Measurements from ENCODE around the gene INPP4B. TPM values are rescaled to one million over a fixed set of nuclear protein-coding genes. Genes with fewer than 3 reads are reported as not detected.

Gene INPP4B
- total and polyA plus RNA-seq, 2 of the 4 experiments (the other 2 are of a cell fraction) = 1.8 to 14.0 TPM

DNA sequence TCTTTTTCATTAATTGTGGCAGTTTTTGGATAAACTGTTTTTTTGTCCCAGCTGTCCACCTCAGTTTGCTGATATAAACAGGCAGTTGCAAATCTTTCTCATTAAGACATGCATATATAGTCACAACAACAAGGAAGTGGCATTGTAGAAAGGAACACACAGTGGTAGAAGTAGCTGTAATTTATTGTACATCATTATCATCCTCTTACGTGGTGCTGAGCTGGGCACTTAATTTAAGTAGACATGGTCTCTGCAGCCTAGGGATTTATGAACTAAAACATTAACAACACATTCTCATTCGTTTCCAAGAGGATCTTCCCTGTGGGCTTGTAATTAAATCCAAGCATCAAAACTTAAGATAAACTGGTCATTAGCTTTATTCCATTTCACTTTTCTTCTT is 500.2 kb downstream of the INPP4B start:
- H3K27ac ChIP-seq (ENCODE audit: insufficient read depth, low read length) = no peak overlapping the region
- H4K91ac ChIP-seq (ENCODE audit: insufficient read depth, low read depth, low read length) = no peak overlapping the region
- no peak overlapping the region for H3K56ac ChIP-seq (ENCODE audit: extremely low read depth, insufficient read depth, low read length)
- CTCF ChIA-PET = no interaction called here
- H2BK120ac ChIP-seq (ENCODE audit: low read depth, low read length) = no peak overlapping the region
- H3K23ac ChIP-seq (ENCODE audit: low read depth, low read length) = no peak overlapping the region
- no peak overlapping the region for H2BK5ac ChIP-seq (ENCODE audit: low read depth, low read length, poor library complexity, severe bottlenecking)
- no peaks in the 10 kb centered on the region for H3K9me3 ChIP-seq (ENCODE audit: control insufficient read depth, insufficient read depth, low read length)
- H3K14ac ChIP-seq (replicated peaks; ENCODE audit: low read depth, low read length) = no peak overlapping the region
- no peak for ATAC-seq (ENCODE audit: low read depth)
- no peak overlapping the region for H3K9ac ChIP-seq (ENCODE audit: low read depth, low read length)
- no peak overlapping the region for H4K8ac ChIP-seq (ENCODE audit: low read depth in 2 of 2, low read length in 2 of 2)
- POLR2A ChIA-PET (ENCODE audit: unreplicated experiment) = no interaction called here
- no peak for TF ChIP-seq CHD1 (IDR thresholded peaks at IDR 0.05; ENCODE audit: low read depth, low read length)
- no peak for TF ChIP-seq MAZ (IDR thresholded peaks at IDR 0.05; ENCODE audit: borderline replicate concordance, low read depth, low read length)
- no peak for TF ChIP-seq POLR2A (IDR thresholded peaks at IDR 0.05; ENCODE audit: low read depth, low read length)
- TF ChIP-seq, protein P1, sequence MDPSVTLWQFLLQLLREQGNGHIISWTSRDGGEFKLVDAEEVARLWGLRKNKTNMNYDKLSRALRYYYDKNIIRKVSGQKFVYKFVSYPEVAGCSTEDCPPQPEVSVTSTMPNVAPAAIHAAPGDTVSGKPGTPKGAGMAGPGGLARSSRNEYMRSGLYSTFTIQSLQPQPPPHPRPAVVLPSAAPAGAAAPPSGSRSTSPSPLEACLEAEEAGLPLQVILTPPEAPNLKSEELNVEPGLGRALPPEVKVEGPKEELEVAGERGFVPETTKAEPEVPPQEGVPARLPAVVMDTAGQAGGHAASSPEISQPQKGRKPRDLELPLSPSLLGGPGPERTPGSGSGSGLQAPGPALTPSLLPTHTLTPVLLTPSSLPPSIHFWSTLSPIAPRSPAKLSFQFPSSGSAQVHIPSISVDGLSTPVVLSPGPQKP (IDR thresholded peaks at IDR 0.05; ENCODE audit: borderline replicate concordance, low read depth, low read length) = no peak
- TF ChIP-seq FOS (IDR thresholded peaks at IDR 0.05; ENCODE audit: low read depth, low read length) = no peak
- TF ChIP-seq RCOR1 (IDR thresholded peaks at IDR 0.05; ENCODE audit: insufficient replicate concordance, low read length) = no peak
- no peak for TF ChIP-seq MAFK (IDR thresholded peaks at IDR 0.05; ENCODE audit: low read depth, low read length)
- TF ChIP-seq NFE2L2 (IDR thresholded peaks at IDR 0.05; ENCODE audit: low read depth, low read length) = no peak
- TF ChIP-seq RFX5 (IDR thresholded peaks at IDR 0.05; ENCODE audit: low read depth, low read length) = no peak
- DNase-seq = no peak
- no peak overlapping the region for H3K18ac ChIP-seq (ENCODE audit: low read depth, low read length)
- no peak overlapping the region for H3K4me3 ChIP-seq (ENCODE audit: insufficient read depth, low read depth, low read length)
- no peak overlapping the region for H3K4me2 ChIP-seq (ENCODE audit: low read depth, low read length)
- WGBS, 2 experiments (ENCODE audit: extremely low coverage in 2 of 2, insufficient read length in 1 of 2) = no CpG with 5 or more reads among the region's 2 CpGs
- in situ Hi-C loops (cut with MboI; ENCODE audit: low sequenced_read_pairs) (no loop called here), dilution Hi-C loops (cut with HindIII; ENCODE audit: low sequenced_read_pairs, unreplicated experiment) (no loop called here), intact Hi-C loops (cut with micrococcal nuclease) (loop anchor here (10.0 kb wide), 1 partner anchor 1001 kb away; no protein-coding TSS in a partner anchor)
- H3K36me3 ChIP-seq (ENCODE audit: control insufficient read depth, insufficient read depth, low read length) = no peaks in the 10 kb centered on the region
- 0 out of 4 replicates have a peak, but pooled peaks cover 0 to 4% of the 10 kb centered on the region in 2 experiments for H3K79me1 ChIP-seq (ENCODE audit: low read depth in 1 of 2, low read length in 2 of 2)
- no peak overlapping the region for H2BK15ac ChIP-seq (ENCODE audit: low read depth, low read length)
- peaks cover 2% of the 10 kb centered on the region; the same call in 1 of the 2 replicates for H3K4me1 ChIP-seq (ENCODE audit: control insufficient read depth, insufficient read depth, low read length)
- H2BK20ac ChIP-seq (ENCODE audit: low read depth, low read length) = no peak overlapping the region
- H4K20me1 ChIP-seq (ENCODE audit: insufficient read depth, low read length) = no peaks in the 10 kb centered on the region
- no peak overlapping the region for H2AFZ ChIP-seq (replicated peaks; ENCODE audit: low read length, poor library complexity)
- H4K5ac ChIP-seq (ENCODE audit: low read depth, low read length) = no peak overlapping the region
- H3K27me3 ChIP-seq (ENCODE audit: control insufficient read depth, insufficient read depth, low read length) = no peaks in the 10 kb centered on the region
- BruUV-seq (replicated peaks) = no TSS peak
- no peaks in the 10 kb centered on the region for H3K9me1 ChIP-seq (ENCODE audit: insufficient read depth, low read length)
- no peak overlapping the region for H2AK5ac ChIP-seq (ENCODE audit: low read depth, low read length)
- H3K4ac ChIP-seq (ENCODE audit: low read depth, low read length) = no peak overlapping the region
- H2AK9ac ChIP-seq (replicated peaks; ENCODE audit: low read depth, low read length, poor library complexity) = no peak overlapping the region
